Measurements from ENCODE around the gene GLT8D2. TPM values are rescaled to one million over a fixed set of nuclear protein-coding genes. Genes with fewer than 3 reads are reported as not detected.

The GLT8D2 gene
- total RNA-seq, 5 donors from 2014 or later (not counting 1 experiment from before 2014, with no cell fraction given) = 0.29 TPM; not detected in 4

GRCh38 chr12:104000807-104001434 lies 49.1 kb downstream of the GLT8D2 start:
- Histone ChIP-seq H3K4me1 (ENCODE audit: control insufficient read depth in 1 of 2, extremely low read depth in 1 of 2, insufficient read depth in 2 of 2, low read length in 2 of 2) (no peaks in the 10 kb centered on the region), H3K9me3 (no peaks in the 10 kb centered on the region), H3K36me3 (ENCODE audit: control insufficient read depth in 2 of 2, extremely low read depth in 1 of 2, insufficient read depth in 1 of 2, low read length in 1 of 2) (no peaks in the 10 kb centered on the region), H3K27me3 (replicated peaks in 1 of 2; ENCODE audit: control insufficient read depth in 2 of 2, extremely low read depth in 1 of 2, insufficient read depth in 2 of 2, low read length in 1 of 2) (peaks cover 0 to 15% of the 10 kb centered on the region in 2 experiments), H3K4me3 (ENCODE audit: control insufficient read depth in 1 of 2, extremely low read depth in 1 of 2, low read length in 1 of 2) (no peak overlapping the region), H3K27ac (ENCODE audit: low read length) (no peak overlapping the region)
- POLR2A ChIA-PET = no interaction called here
- WGBS (ENCODE audit: insufficient coverage) = no CpG with 5 or more reads among the region's 3 CpGs
- peaks cover 41 to 45% of the 10 kb centered on the region in 2 donors for H3K27me3 Mint-ChIP-seq
- H3K4me1 Mint-ChIP-seq = no peaks in the 10 kb centered on the region
- H3K36me3 Mint-ChIP-seq = no peaks in the 10 kb centered on the region
- CTCF ChIA-PET = no interaction called here
- no peak overlapping the region for H3K27ac Mint-ChIP-seq
- ATAC-seq (replicated peaks in 1 of 4) = no peak
- DNase-seq = no peak
- H3K9me3 Mint-ChIP-seq = no peaks in the 10 kb centered on the region
- no peak overlapping the region for H3K4me3 Mint-ChIP-seq

- Mint-ChIP-seq H3K4me1 (no peaks in the 10 kb centered on the region), H3K36me3 (no peaks in the 10 kb centered on the region), H3K4me3 (no peak overlapping the region), H3K27ac (no peak overlapping the region), H3K9me3 (no peaks in the 10 kb centered on the region), H3K27me3 (peaks cover 30 to 35% of the 10 kb centered on the region in 2 donors)
- ATAC-seq (replicated peaks in 1 of 4) (no peak), DNase-seq (no peak)
- CTCF ChIA-PET = no interaction called here
- peaks cover 0 to 15% of the 10 kb centered on the region in 2 experiments for H3K27me3 ChIP-seq (replicated peaks in 1 of 2; ENCODE audit: control insufficient read depth in 2 of 2, extremely low read depth in 1 of 2, insufficient read depth in 2 of 2, low read length in 1 of 2)
- POLR2A ChIA-PET = interaction anchor here in 1 of 2 donors (1.0 kb wide), 1 partner anchor 61 kb away, joined by 3 read pairs; no protein-coding TSS in a partner anchor
- WGBS (ENCODE audit: insufficient coverage) = 83% methylated on average over 5 of the region's 5 CpGs
- no peaks in the 10 kb centered on the region for H3K36me3 ChIP-seq (ENCODE audit: control insufficient read depth in 2 of 2, extremely low read depth in 1 of 2, insufficient read depth in 1 of 2, low read length in 1 of 2)
- H3K27ac ChIP-seq (ENCODE audit: low read length) = no peak overlapping the region
- no peak overlapping the region for H3K4me3 ChIP-seq (ENCODE audit: control insufficient read depth in 1 of 2, extremely low read depth in 1 of 2, low read length in 1 of 2)
- no peaks in the 10 kb centered on the region for H3K4me1 ChIP-seq (ENCODE audit: control insufficient read depth in 1 of 2, extremely low read depth in 1 of 2, insufficient read depth in 2 of 2, low read length in 2 of 2)
- H3K9me3 ChIP-seq = no peaks in the 10 kb centered on the region
Measured at GRCh38 chr12:103998976-103999375, 51.0 kb downstream of the GLT8D2 start.

GRCh38 chr12:103997286-103997900 lies 52.6 kb downstream of the GLT8D2 start:
- H3K4me3 Mint-ChIP-seq = no peak overlapping the region
- Histone ChIP-seq H3K4me3 (ENCODE audit: control insufficient read depth in 1 of 2, extremely low read depth in 1 of 2, low read length in 1 of 2) (no peak overlapping the region), H3K27ac (ENCODE audit: low read length) (no peak overlapping the region), H3K9me3 (no peaks in the 10 kb centered on the region), H3K27me3 (replicated peaks in 1 of 2; ENCODE audit: control insufficient read depth in 2 of 2, extremely low read depth in 1 of 2, insufficient read depth in 2 of 2, low read length in 1 of 2) (peaks cover 0 to 9% of the 10 kb centered on the region in 2 experiments), H3K36me3 (ENCODE audit: control insufficient read depth in 2 of 2, extremely low read depth in 1 of 2, insufficient read depth in 1 of 2, low read length in 1 of 2) (no peaks in the 10 kb centered on the region), H3K4me1 (ENCODE audit: control insufficient read depth in 1 of 2, extremely low read depth in 1 of 2, insufficient read depth in 2 of 2, low read length in 2 of 2) (no peaks in the 10 kb centered on the region)
- H3K27me3 Mint-ChIP-seq = peaks cover 17 to 24% of the 10 kb centered on the region in 2 donors
- ChIA-PET POLR2A (interaction anchor here in 1 of 2 donors (0.7 kb wide), 1 partner anchor 32 kb away, joined by 5 read pairs; no protein-coding TSS in a partner anchor), CTCF (interaction anchor here (0.6 kb wide), 2 partner anchors 23 to 118 kb away, joined by 3 to 4 read pairs; no protein-coding TSS in a partner anchor)
- WGBS (ENCODE audit: insufficient coverage) = 91% methylated on average over 9 of the region's 16 CpGs
- H3K4me1 Mint-ChIP-seq = no peaks in the 10 kb centered on the region
- ATAC-seq (replicated peaks in 1 of 4) (no peak), DNase-seq (no peak)
- no peaks in the 10 kb centered on the region for H3K9me3 Mint-ChIP-seq
- no peaks in the 10 kb centered on the region for H3K36me3 Mint-ChIP-seq
- H3K27ac Mint-ChIP-seq = no peak overlapping the region

DNA sequence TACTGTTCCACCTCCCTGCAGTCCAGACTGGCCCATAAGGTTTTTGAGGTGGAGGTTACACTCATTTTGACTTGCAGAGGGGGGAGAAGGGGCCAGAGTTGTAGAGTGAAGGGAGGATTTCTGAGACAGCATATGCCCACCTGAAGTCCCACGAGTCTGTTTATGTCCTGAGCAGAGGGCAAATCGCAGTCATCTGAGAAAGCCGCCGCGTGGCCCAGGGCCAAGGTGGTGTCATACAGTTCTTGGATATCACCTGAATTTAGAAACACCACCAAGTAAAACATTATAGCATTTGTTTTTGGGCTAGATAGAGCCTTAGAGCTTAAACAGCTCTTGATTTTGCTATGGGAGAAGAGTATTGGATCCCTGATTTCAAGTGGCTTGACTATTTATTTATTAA lies 53.4 kb downstream of the GLT8D2 start:
- DNase-seq = no peak
- Mint-ChIP-seq H3K36me3 (no peaks in the 10 kb centered on the region), H3K27ac (no peak overlapping the region), H3K4me3 (no peak overlapping the region), H3K9me3 (no peaks in the 10 kb centered on the region), H3K27me3 (peaks cover 17 to 24% of the 10 kb centered on the region in 2 donors), H3K4me1 (no peaks in the 10 kb centered on the region)
- H3K27me3 ChIP-seq (replicated peaks in 1 of 2; ENCODE audit: control insufficient read depth in 2 of 2, extremely low read depth in 1 of 2, insufficient read depth in 2 of 2, low read length in 1 of 2) = peaks cover 0 to 3% of the 10 kb centered on the region in 2 experiments
- H3K4me1 ChIP-seq (ENCODE audit: control insufficient read depth in 1 of 2, extremely low read depth in 1 of 2, insufficient read depth in 2 of 2, low read length in 2 of 2) = no peaks in the 10 kb centered on the region
- CTCF ChIA-PET = interaction anchor here (0.6 kb wide), 2 partner anchors 117 to 453 kb away, joined by 3 to 4 read pairs; no protein-coding TSS in a partner anchor
- no peak overlapping the region for H3K4me3 ChIP-seq (ENCODE audit: control insufficient read depth in 1 of 2, extremely low read depth in 1 of 2, low read length in 1 of 2)
- ATAC-seq (replicated peaks in 1 of 4) = no peak
- POLR2A ChIA-PET = no interaction called here
- H3K9me3 ChIP-seq = no peaks in the 10 kb centered on the region
- no peak overlapping the region for H3K27ac ChIP-seq (ENCODE audit: low read length)
- no peaks in the 10 kb centered on the region for H3K36me3 ChIP-seq (ENCODE audit: control insufficient read depth in 2 of 2, extremely low read depth in 1 of 2, insufficient read depth in 1 of 2, low read length in 1 of 2)
- WGBS (ENCODE audit: insufficient coverage) = no CpG with 5 or more reads among the region's 5 CpGs

DNA sequence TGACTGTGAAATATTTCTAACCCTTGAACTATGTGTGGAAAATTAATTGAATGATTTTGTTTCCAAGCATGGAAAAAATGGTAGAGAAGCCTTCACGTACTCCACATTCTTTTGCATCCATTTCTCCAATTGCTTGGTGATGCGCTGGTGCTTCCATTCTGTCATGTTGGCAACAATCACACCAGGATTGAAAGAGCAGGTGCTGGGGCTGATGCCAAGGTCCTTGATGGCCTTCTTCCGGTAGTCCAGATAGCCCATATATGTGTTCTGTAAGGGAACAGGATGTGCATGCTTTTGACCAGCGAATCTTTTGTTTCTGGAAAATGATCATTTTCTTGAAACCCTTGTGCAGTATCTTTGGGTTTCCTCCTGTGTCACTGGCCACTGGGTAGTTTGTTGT lies 55.8 kb downstream of the GLT8D2 start:
- H3K4me3 Mint-ChIP-seq = no peak overlapping the region
- Histone ChIP-seq H3K4me1 (ENCODE audit: control insufficient read depth in 1 of 2, extremely low read depth in 1 of 2, insufficient read depth in 2 of 2, low read length in 2 of 2) (no peaks in the 10 kb centered on the region), H3K36me3 (ENCODE audit: control insufficient read depth in 2 of 2, extremely low read depth in 1 of 2, insufficient read depth in 1 of 2, low read length in 1 of 2) (peaks cover 0 to 8% of the 10 kb centered on the region in 2 donors), H3K4me3 (ENCODE audit: control insufficient read depth in 1 of 2, extremely low read depth in 1 of 2, low read length in 1 of 2) (no peak overlapping the region), H3K27me3 (replicated peaks in 1 of 2; ENCODE audit: control insufficient read depth in 2 of 2, extremely low read depth in 1 of 2, insufficient read depth in 2 of 2, low read length in 1 of 2) (peaks cover 0 to 3% of the 10 kb centered on the region in 2 experiments), H3K9me3 (no peaks in the 10 kb centered on the region), H3K27ac (ENCODE audit: low read length) (no peak overlapping the region)
- H3K4me1 Mint-ChIP-seq = no peaks in the 10 kb centered on the region
- ATAC-seq (replicated peaks in 1 of 4) (no peak), DNase-seq (no peak)
- H3K9me3 Mint-ChIP-seq = no peaks in the 10 kb centered on the region
- WGBS (ENCODE audit: insufficient coverage) = 100% methylated on average over 1 of the region's 4 CpGs
- ChIA-PET POLR2A (no interaction called here), CTCF (no interaction called here)
- no peak overlapping the region for H3K27ac Mint-ChIP-seq
- H3K36me3 Mint-ChIP-seq = no peaks in the 10 kb centered on the region
- H3K27me3 Mint-ChIP-seq = peaks cover 3 to 10% of the 10 kb centered on the region in 2 donors

GRCh38 chr12:103986829-103987228 lies 63.2 kb downstream of the GLT8D2 start:
- Mint-ChIP-seq H3K36me3 (peaks cover 18% of the 10 kb centered on the region), H3K27ac (no peak overlapping the region), H3K4me3 (no peak overlapping the region), H3K27me3 (no peaks in the 10 kb centered on the region), H3K9me3 (no peaks in the 10 kb centered on the region), H3K4me1 (no peaks in the 10 kb centered on the region)
- H3K27me3 ChIP-seq (replicated peaks in 1 of 2; ENCODE audit: control insufficient read depth in 2 of 2, extremely low read depth in 1 of 2, insufficient read depth in 2 of 2, low read length in 1 of 2) = no peaks in the 10 kb centered on the region
- peaks cover 0 to 62% of the 10 kb centered on the region in 2 donors for H3K36me3 ChIP-seq (ENCODE audit: control insufficient read depth in 2 of 2, extremely low read depth in 1 of 2, insufficient read depth in 1 of 2, low read length in 1 of 2)
- H3K4me3 ChIP-seq (ENCODE audit: control insufficient read depth in 1 of 2, extremely low read depth in 1 of 2, low read length in 1 of 2) = no peak overlapping the region
- no peaks in the 10 kb centered on the region for H3K9me3 ChIP-seq
- H3K27ac ChIP-seq (ENCODE audit: low read length) = no peak overlapping the region
- POLR2A ChIA-PET = no interaction called here
- CTCF ChIA-PET = no interaction called here
- WGBS (ENCODE audit: insufficient coverage) = no CpG with 5 or more reads among the region's 2 CpGs
- no peak for DNase-seq
- H3K4me1 ChIP-seq (ENCODE audit: control insufficient read depth in 1 of 2, extremely low read depth in 1 of 2, insufficient read depth in 2 of 2, low read length in 2 of 2) = no peaks in the 10 kb centered on the region
- ATAC-seq (replicated peaks in 1 of 4) = no peak
